ENCODE measurements around the gene PIGP. TPM values are rescaled to one million over a fixed set of nuclear protein-coding genes. Genes with fewer than 3 reads are reported as not detected.

PIGP gene
- total and polyA plus RNA-seq, 2 of the 13 experiments (the other 11 are each of a cell fraction or from before 2014, with no cell fraction given) = 14.8 to 33.4 TPM

- TF ChIP-seq ZBTB40 (IDR thresholded peaks at IDR 0.05) (no peak), ZBTB40 (CRISPR knock-in tag; IDR thresholded peaks at IDR 0.05) (peak; percentile 50; the same call in 1 of the 2 replicates), KDM5B (CRISPR knock-in tag; IDR thresholded peaks at IDR 0.05; ENCODE audit: borderline replicate concordance) (0 out of 2 replicates have a peak, but pooled peaks have one; percentile 15), ATAD3A (CRISPR knock-in tag; IDR thresholded peaks at IDR 0.05) (no peak), NFYC (CRISPR knock-in tag; IDR thresholded peaks at IDR 0.05) (no peak; the same call in 1 of the 2 replicates), ZNF713 (CRISPR knock-in tag; IDR thresholded peaks at IDR 0.05) (no peak), ZNF83 (CRISPR knock-in tag; IDR thresholded peaks at IDR 0.05; ENCODE audit: borderline replicate concordance) (no peak), ZNF879 (CRISPR knock-in tag; IDR thresholded peaks at IDR 0.05) (peak; percentile 24; the same call in 1 of the 2 replicates), CBX1 (IDR thresholded peaks at IDR 0.05; ENCODE audit: low read depth) (peak; percentile 11), KLF16 (CRISPR knock-in tag; IDR thresholded peaks at IDR 0.05) (0 out of 4 replicates have a peak, but pooled peaks of 1 of the 2 experiments have one; percentile 2), GABPB1 (CRISPR knock-in tag; IDR thresholded peaks at IDR 0.05) (peak; percentile 5; the same call in 1 of the 2 replicates), DMAP1 (CRISPR knock-in tag; IDR thresholded peaks at IDR 0.05) (peak; percentile 65; the same call in 1 of the 2 replicates), ZNF513 (CRISPR knock-in tag; conservative IDR thresholded peaks at IDR 0.05) (0 out of 2 replicates have a peak, but pooled peaks have one; percentile 58), CHD2 (IDR thresholded peaks at IDR 0.05; ENCODE audit: low read depth, low read length) (peak; percentile 89), KAT8 (CRISPR knock-in tag; IDR thresholded peaks at IDR 0.05) (0 out of 2 replicates have a peak, but pooled peaks have one; percentile 67), ZFP82 (CRISPR knock-in tag; IDR thresholded peaks at IDR 0.05; ENCODE audit: borderline replicate concordance) (no peak; the same call in 1 of the 2 replicates), SRSF1 (optimal IDR thresholded peaks at IDR 0.05; ENCODE audit: low read depth, low read length) (peak; percentile 17), MXI1 (IDR thresholded peaks at IDR 0.05; ENCODE audit: borderline replicate concordance, low read depth, low read length) (peak; percentile 32; the same call in 1 of the 3 replicates), REXO4 (CRISPR knock-in tag; IDR thresholded peaks at IDR 0.05; ENCODE audit: borderline replicate concordance) (no peak), YEATS2 (CRISPR knock-in tag; IDR thresholded peaks at IDR 0.05; ENCODE audit: borderline replicate concordance) (peak; percentile 68; the same call in 1 of the 2 replicates), MAX (IDR thresholded peaks at IDR 0.05) (peak; percentile 73; the same call in 1 of the 2 replicates)
These were observed at the start of gene PIGP, which contains the start of gene TTC3 (continued) for GRCh38 chr21:37072988-37073416.
